Mucosa of descending colon (tissue), 3 donors: ENCODE results near the gene DPP7. TPM values are rescaled to one million over a fixed set of nuclear protein-coding genes. Genes with fewer than 3 reads are reported as not detected.
"Not testable (repeated sequence)": the region's sequence is repeated elsewhere in the genome, so short reads cannot be mapped to it uniquely, and the experiment has no call there.

Experiments used
- ATAC-seq: fragments of 200-7000 bp; cut with Tn5 transposase; one replicate; pipeline ENCODE4 v1.9.1; 2020; ENCODE audit warnings: mild to moderate bottlenecking, moderate library complexity
- DNase-seq, 3 donors: peaks; one replicate each; pipeline ENCODE4 v3.0.0-alpha.2; 2020
- H3K36me3 ChIP-seq: fragments of 200-600 bp; one replicate; pipeline ENCODE4 v1.8.0; 2021; ENCODE audit warnings: low read depth, mild to moderate bottlenecking
- H3K4me1 ChIP-seq: fragments of 200-600 bp; one replicate; pipeline ENCODE4 v1.8.0; 2021; ENCODE audit warnings: low read depth, mild to moderate bottlenecking
- H3K4me3 ChIP-seq: fragments of 200-600 bp; one replicate; pipeline ENCODE4 v1.8.0; 2021; ENCODE audit warnings: mild to moderate bottlenecking
- H3K9me3 ChIP-seq: fragments of 200-600 bp; one replicate; pipeline ENCODE4 v1.8.0; 2021; ENCODE audit warnings: mild to moderate bottlenecking
- intact Hi-C, 2 donors: fragments of 100-400 bp; cut with DNase I in 1 of 2; cut with micrococcal nuclease in 1 of 2; formaldehyde crosslinking; loops; one replicate each; pipeline versions ENCODE4 v1.11.0 to v1.11.1; 2022; cut with DNase I, micrococcal nuclease
- total RNA-seq, 3 donors: library from RNA; stranded (reverse); fragmentation: NEBNext Ultra II Directional in 2 of 3; extraction: Animal tissue kit (Norgen Biotek cat#: 25700) in 2 of 3; gene quantifications; one replicate each; pipeline versions ENCODE4 v1.2.1 to v1.2.4, GENCODE V29; 2021 to 2023
- TF ChIP-seq, protein P1 (sequence below): fragments of 200-600 bp; IDR thresholded peaks from one replicate; pipeline ENCODE4 v1.8.0; 2022; ENCODE audit warnings: antibody characterized with exemption, mild to moderate bottlenecking
- donor health status: DM: no; HTN: no; CAD: no; lungs with moderate emphysema.
- donor health status: DM: no; HTN: no; CAD: no.
- donor health status: DM: no; HTN: yes; CAD: no.

Gene DPP7
- total RNA-seq, 3 donors from 2014 or later, result 47.0 to 114 (median 51.5) TPM

DNA sequence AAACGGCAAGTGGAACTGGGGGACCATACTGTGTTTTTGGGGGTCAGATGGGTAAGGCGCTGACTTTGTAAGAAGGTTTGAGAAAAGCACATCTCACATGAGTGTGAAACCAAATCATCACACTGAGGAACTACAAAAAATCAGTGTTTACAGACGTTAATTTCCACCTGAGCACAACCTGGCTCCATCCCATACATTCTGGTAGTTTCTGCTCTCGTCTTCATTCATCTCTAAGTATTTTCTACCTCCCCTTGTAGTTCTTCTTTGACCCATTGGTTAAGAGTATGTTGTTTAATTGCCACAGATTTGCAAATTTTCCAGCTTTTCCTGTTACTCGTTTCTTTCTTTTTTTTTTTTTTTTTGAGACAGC is 8.9 kb upstream of the DPP7 start:
- DNase-seq (no peak), ATAC-seq (no peak)
- no peaks in the 10 kb centered on the region for H3K9me3 ChIP-seq
- TF ChIP-seq, protein P1, sequence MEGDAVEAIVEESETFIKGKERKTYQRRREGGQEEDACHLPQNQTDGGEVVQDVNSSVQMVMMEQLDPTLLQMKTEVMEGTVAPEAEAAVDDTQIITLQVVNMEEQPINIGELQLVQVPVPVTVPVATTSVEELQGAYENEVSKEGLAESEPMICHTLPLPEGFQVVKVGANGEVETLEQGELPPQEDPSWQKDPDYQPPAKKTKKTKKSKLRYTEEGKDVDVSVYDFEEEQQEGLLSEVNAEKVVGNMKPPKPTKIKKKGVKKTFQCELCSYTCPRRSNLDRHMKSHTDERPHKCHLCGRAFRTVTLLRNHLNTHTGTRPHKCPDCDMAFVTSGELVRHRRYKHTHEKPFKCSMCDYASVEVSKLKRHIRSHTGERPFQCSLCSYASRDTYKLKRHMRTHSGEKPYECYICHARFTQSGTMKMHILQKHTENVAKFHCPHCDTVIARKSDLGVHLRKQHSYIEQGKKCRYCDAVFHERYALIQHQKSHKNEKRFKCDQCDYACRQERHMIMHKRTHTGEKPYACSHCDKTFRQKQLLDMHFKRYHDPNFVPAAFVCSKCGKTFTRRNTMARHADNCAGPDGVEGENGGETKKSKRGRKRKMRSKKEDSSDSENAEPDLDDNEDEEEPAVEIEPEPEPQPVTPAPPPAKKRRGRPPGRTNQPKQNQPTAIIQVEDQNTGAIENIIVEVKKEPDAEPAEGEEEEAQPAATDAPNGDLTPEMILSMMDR, result no peak
- H3K36me3 ChIP-seq, result no peaks in the 10 kb centered on the region
- intact Hi-C loops, result no loop called here
- H3K4me1 ChIP-seq, result peaks cover 15% of the 10 kb centered on the region
- no peak overlapping the region for H3K4me3 ChIP-seq

GRCh38 chr9:137122796-137123467 is 8.4 kb upstream of the DPP7 start:
- intact Hi-C loops, ATAC-seq, DNase-seq: not testable (repeated sequence)

GRCh38 chr9:137121927-137122795 is 7.6 kb upstream of the DPP7 start:
- DNase-seq, H3K4me1 ChIP-seq, H3K36me3 ChIP-seq, H3K4me3 ChIP-seq, H3K9me3 ChIP-seq, ATAC-seq, intact Hi-C loops: not testable (repeated sequence)

More at GRCh38 chr9:137122796-137123467, 8.4 kb upstream of the DPP7 start:
- H3K36me3 ChIP-seq, H3K4me3 ChIP-seq, H3K9me3 ChIP-seq: not testable (repeated sequence)
- H3K4me1 ChIP-seq, result peaks cover 10% of the 10 kb centered on the region

- intact Hi-C loops, result loop anchor here (5.0 kb wide), 1 partner anchor 119 kb away; no protein-coding TSS in a partner anchor
Observed at GRCh38 chr9:137118092-137118603, 3.6 kb upstream of the DPP7 start.

GRCh38 chr9:137117269-137117731 is 2.8 kb upstream of the DPP7 start:
- Histone ChIP-seq H3K9me3 (no peaks in the 10 kb centered on the region), H3K36me3 (no peaks in the 10 kb centered on the region), H3K4me1 (peaks cover 6% of the 10 kb centered on the region), H3K4me3 (no peak overlapping the region)
- DNase-seq, result no peak
- no peak for ATAC-seq
- TF ChIP-seq, protein P1, result no peak
- intact Hi-C loops, result loop anchor here (5.0 kb wide), 1 partner anchor 120 kb away; no protein-coding TSS in a partner anchor

More at GRCh38 chr9:137118092-137118603, 3.6 kb upstream of the DPP7 start:
- not testable (repeated sequence) for DNase-seq, H3K4me1 ChIP-seq, H3K36me3 ChIP-seq, H3K9me3 ChIP-seq, H3K4me3 ChIP-seq, ATAC-seq

DNA sequence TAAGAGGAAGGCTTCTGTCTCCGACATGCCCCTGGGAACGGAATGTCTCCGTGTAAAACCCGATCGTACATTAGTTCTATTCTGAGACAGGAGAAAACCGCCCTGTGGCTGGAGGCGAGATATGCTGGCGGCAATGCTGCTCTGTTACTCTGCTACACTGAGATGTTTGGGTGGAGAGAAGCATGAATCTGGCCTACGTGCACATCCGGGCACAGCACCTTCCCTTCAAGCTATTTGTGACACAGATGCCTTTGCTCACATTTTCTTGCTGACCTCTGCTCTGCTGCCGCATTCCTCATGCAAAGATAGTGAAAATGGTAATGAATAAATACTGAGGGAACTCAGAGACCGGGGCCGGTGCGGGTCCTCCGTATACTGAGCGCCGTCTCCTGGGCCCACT is 2.2 kb upstream of the DPP7 start:
- no peak overlapping the region for H3K4me3 ChIP-seq
- no peaks in the 10 kb centered on the region for H3K9me3 ChIP-seq
- intact Hi-C loops, result loop anchor here (5.0 kb wide), 1 partner anchor 121 kb away; no protein-coding TSS in a partner anchor
- TF ChIP-seq, protein P1, result no peak
- ATAC-seq (no peak), DNase-seq (no peak)
- H3K4me1 ChIP-seq, result peaks cover 6% of the 10 kb centered on the region
- H3K36me3 ChIP-seq, result no peaks in the 10 kb centered on the region
